Pulmonary artery endothelial cell (primary cell): ENCODE results near the gene FRS2. TPM values are rescaled to one million over a fixed set of nuclear protein-coding genes. Genes with fewer than 3 reads are reported as not detected.

Source experiments
- DNase-seq: peaks from one replicate; pipeline ENCODE4 v3.0.0-alpha.2; 2011; ENCODE audit warnings: low read depth, low spot score
- total RNA-seq: library from RNA; depleted of rRNA; stranded (reverse); fragments of >200 nt; gene quantifications from 2 replicates; pipeline ENCODE4 v1.2.3, GENCODE V29; 2014

FRS2 gene
- total RNA-seq, 1 donor from 2014 or later, result 17.9 TPM

DNA sequence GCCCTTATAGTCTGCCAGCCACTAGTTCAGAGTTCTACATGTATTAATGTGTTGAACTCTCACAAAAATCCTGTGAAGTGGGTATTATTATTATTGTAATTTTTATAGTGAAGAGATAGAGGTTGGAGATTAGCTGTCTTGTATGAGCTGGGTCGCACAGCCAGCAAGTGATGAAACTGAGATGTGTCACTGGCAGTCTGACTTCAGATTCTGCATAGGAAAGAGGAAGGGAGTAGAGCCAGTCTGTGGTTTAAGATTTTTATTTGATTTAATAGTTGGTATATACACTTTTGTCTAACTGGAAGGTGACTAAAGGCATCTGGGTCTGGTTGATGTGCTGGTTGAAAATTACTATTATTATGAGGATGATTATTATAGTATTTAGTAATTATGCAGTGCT is 5.8 kb upstream of the FRS2 start:
- no peak for DNase-seq

DNA sequence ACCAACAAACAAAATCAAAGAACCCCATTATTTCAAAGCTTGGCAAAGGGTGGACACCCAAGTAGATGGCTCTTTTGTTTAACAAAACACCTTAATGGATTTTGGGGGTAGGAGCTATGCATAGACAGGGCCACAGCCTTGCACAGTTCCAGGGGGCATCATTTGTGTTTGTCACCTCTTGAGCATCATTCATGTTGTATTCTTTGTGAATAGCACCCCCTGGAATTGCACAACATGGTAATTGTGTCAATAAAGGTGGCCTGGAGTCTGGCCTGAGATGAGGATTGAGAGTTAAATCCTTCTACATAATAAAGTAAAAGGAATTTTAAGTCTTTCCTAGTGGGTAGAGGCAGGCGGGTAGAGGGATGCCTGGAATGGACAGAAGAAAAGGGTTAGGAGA is 3.3 kb upstream of the FRS2 start:
- no peak for DNase-seq

DNA sequence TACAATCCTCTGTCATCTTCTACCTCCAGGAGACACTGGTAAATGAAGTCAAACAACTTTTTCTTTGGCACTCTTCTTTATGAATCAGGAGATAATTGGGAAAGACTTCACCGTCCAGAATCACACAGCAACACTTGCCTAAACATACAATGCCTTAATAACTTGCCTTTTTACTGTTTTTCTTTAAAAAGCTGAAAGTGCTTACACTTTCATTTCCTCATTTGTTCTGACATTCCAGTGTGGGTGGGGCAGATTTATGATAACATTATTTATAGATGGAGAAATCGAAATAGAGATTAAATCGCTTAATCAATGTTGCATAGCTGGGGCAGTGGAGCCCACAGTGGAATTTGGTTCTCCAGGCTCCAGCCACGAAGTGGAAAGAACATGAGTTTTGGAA is 2.8 kb upstream of the FRS2 start:
- DNase-seq, result no peak

DNA sequence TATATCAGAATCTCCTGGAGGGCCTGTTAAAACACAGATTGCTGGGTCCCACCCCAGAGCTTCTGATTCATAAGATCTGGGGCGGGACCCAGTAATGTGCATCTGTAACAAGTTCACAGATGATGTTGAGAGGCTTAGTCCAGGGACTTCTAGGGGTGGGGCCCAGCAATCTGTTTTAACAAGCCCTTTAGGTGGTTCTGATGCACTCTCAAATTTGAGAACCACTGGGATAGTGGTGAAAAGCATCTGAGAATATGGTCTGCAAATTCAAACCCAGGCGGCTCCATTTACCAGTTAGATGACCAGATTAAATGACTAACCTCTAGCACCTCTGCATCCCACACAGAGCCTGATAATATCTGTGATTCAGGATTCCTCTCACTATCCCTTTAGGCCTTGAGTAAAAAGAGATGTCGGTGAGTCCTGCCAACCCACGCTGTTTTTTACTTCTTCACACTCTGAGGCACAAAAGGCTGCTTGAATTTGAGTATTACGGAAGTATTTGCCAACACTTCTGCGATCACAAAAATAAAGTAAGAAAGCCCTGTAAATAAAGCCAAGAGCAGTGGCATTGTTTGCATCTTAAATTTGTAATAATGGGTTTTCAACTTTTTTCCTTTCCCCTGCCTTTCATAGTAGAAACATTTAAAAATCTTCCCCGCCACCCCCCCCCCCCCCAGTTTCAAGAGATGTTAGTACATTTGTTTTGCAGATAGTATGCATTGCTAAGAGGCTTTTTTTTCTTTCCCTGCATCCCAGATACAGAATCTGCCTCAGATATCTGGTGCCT is 1.8 kb upstream of the FRS2 start:
- no peak for DNase-seq

DNA sequence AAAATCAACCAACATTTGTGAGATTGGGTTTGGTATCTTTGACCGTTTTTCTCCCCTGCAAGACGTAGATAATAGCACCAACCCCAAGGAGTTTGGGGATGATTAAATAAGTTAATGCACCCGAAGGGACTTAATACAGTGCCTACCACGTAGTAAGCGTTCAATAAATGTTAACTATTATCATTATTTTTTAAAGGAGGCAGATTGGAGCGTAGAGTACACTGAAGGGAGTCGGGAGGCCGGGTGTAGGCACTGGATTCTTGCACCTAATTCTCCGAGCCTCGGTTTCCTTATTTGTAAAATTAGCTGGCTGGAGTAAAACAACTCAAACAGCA is 367 bp upstream of the FRS2 start:
- no peak for DNase-seq

DNA sequence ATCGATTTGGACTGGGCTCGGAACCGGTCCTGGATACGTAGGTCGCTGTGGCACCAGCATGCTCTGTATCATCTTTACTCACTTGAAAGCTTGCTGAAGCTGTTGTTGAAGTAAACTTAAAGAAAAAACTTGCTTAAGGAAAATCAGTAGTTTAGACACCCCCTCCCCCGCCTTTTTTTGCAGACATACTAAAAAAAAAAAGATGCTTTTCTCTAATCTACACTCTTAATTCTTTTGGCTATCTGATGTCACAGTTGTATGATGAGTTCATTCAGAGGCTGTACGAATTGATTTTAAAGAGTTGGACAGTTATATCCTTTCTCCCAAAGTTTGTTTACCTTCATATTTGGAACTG is 865 bp downstream of the FRS2 start:
- DNase-seq, result no peak

DNA sequence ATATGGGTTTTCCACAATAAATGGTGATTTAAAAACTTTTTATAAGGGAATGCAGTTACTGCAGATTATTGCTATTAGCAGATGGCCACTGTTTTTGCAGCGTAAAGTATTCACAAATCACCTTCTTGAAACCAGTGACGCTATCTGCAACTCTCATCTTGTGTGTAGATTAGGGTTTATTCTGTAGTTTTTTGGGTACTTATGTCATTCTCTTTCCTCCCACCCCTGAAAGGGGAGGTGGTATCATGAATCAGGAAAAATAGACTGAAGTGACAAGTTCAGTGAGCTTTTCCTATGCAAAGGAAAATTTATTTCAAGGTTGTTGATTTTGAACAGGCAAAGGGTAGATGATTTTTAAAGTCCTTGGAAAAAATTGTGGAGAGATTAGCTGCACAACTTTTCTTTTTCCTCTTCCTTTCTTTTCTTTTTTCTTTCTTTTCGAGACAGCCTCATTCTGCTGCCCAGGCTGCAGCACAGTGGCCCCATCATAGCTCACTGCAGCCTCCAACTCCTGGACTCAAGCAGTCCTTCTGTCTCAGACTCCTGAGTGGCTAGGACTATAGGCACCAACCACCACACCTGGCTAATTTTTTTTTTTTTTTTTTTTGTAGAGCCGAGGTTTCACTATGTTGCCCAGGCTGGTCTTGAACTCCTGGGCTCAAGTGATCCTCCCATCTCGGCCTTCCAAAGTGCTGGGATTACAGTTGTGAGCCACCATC is 1.6 kb downstream of the FRS2 start:
- no peak for DNase-seq

DNA sequence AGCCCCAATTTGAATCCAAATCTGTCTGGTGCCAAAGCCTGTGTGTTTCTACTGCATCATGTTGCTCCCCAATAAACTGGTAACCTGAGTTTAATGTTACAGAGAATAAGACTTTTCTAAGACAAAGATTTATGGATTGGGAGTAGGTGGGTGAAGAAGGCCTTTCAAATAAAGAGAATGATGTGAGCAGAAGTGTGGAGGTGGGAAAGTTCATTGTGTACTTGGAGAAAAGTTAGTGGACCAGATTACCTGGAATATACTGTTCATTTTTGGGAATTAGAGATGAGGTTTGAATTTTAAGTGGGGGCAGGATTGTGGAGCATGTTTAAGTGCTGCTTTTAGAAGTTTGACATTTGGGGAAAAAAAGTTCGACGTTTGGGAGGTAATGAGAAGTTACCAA is 3.1 kb downstream of the FRS2 start:
- DNase-seq, result no peak

DNA sequence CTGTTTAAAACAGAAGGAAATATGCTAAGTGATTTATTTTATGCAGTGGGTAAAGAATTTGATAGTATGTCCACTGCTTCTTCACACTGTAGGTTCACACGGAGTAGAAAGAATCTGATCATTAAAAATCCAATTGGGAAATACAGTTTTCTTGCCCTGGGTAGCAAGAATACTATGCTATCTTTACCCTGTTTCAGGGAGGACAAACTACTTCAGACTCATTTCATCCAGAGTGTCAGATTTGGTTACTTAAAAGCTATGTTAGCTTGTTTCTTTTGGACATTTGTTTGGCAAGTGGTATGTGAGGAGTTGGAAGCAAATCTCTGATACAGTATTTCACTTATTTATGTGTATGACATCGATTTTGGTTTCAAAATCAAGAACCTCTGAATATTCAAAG is 4.3 kb downstream of the FRS2 start:
- no peak for DNase-seq

DNA sequence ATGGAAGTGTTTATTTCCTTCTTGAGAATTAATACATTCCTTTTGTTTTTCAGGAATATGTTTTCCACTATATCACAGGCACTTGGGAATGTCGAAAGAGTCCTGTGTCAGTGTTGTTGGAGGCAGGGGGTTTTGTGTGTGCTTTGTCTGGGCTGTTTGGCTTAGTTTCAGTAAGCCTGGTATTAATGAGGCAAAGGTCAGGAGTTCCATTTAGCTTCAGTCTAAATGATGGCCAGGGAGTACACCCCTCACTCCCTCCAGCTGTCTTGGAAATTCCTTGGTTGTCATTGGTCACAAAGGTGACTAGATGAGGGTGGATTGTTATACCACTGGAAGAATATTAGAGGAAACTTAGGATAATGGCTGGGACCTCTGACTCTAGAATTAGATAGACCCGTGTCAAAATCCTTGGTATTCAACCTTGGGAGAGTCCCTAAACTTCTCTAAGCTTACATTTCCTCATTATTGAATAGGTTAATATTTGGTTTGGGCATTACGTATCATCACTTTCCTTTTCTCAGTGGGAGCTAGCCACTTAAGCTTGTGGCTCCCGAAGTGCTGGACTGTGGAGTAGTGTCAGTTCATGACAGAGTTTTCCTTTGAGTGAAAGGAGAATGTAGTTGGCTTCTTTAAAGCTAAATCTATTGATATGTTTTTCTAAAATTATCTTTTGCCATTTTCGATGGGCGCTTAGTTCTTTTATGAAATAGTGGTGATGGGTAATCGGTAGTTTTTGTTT is 5.2 kb downstream of the FRS2 start:
- peak; percentile 41 for DNase-seq

DNA sequence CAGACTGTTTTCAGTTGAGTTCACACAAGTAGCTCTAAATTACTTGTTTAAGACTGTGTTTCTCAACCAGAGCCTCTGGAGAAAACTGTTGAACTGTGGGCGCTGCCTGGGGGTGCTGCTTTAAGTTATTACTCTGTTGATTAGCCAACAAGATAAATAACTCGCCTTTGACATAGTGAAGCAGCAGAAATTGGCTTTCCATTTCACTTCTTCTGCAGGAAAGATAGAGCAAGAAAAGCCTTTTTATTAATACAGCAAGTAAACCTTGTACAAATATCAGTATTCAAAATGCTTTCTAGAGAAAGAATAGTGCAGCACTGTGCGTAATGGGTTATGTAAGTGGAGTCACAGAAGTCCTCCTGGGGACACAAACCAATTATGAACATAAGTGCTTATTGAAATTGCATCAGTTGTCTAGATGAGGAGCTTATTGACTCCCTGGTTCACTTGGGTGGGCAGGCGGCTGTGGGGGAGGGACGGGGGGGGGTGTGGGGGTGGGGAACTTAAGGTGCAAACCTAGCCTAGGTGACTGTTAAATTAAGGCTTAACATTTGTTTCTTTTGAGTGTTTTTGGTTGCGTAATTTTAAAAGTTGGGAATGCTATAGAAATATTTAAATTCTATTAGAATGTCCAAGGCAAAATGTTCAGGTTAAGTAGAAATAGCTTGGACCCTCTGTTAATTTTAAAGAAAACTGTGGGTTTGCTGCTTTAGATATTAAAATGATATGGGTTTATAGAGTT is 6.3 kb downstream of the FRS2 start:
- no peak for DNase-seq

DNA sequence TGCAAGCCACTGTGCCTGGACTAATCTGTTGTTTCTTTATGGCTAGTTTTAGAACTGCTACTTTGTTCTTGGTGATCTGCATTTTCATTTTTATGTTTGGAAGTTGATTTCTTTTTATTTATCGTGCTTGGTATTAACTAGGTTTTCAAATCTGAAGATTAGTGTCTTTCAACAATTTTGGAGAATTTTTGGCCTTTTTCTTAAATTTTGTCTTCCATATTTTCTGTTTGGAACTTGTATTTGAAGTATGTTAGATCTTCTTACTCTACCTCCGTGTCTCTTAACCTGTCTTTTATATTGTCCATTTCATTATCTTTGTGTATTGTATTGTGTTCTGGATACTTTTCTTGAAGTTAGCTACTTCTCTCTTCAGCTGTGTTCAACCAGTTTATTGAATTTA is 9.5 kb downstream of the FRS2 start:
- DNase-seq, result no peak

DNA sequence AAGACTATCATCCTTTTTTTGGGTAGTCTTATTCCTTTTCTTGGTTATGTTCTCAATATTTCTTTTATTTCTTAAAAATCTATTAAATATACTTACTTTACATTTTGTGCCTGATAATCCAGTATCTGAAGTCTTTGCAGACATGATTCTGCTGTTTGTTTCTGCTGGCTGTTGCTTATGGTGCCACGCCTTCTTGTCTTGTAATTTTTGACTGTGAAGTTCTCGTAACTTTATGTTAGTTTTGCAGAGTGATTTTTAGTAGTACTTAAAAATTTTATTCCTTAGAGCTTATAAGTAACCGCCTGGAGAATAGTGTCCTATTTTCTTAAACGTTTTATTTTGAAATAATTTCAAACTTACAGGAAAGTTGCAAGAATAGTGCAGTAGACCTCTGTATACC is 10.5 kb downstream of the FRS2 start:
- DNase-seq, result no peak

DNA sequence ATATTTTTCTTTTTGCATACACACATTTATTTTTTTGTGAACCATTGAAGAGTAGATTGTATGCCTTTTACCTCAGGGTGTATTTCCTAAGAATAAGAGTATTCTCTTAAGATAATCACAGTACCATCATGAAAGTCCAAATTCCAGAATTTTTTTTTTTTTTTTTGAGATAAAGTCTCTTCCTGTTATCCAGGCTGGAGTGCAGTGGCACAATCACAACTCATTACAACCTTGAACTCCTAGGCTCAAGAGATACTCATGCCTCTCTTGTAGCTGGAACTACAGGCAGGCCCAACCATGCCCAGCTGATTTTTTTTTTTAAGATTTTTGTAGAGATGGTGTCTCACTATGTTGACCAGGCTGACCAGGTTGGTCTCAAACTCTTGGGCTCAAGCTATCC is 10.9 kb downstream of the FRS2 start:
- no peak for DNase-seq

DNA sequence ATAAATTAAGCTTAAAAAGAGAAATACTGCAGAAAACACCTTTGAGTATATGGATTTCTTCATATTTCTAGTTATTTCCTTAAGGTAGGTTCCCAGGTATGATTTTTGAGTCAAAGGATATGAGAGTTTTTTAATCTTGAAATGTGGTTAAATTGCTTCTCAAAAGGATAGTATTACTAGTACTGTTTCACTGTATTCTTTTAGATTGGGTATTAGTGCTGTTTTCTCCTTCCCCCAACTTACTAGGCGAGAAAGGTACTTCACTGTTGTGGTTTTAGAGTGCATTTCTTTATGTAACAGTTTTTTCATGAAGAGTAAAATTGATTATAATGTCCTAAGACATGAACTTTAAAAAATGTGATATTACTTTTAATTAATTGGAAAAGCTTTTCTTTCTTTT is 13.5 kb downstream of the FRS2 start:
- DNase-seq, result no peak

DNA sequence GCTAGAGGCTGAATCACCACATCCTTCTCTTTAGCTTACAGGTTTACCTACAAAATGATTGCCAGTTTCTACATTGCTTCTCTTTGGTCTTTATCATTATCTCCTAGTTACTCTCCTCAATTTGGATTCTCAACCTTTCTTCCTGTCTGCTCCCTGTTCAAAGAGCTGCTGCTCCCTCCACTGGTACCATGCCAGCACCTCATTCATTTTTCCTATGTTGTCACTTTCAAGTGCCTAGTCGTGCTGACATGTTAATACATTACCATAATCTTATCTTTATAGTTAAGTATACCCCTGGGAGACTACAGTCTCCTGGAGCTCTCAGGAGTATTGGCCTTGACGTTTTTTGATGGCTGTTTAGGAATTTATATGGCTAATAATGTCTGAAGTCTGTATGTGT is 14.2 kb downstream of the FRS2 start:
- no peak for DNase-seq

DNA sequence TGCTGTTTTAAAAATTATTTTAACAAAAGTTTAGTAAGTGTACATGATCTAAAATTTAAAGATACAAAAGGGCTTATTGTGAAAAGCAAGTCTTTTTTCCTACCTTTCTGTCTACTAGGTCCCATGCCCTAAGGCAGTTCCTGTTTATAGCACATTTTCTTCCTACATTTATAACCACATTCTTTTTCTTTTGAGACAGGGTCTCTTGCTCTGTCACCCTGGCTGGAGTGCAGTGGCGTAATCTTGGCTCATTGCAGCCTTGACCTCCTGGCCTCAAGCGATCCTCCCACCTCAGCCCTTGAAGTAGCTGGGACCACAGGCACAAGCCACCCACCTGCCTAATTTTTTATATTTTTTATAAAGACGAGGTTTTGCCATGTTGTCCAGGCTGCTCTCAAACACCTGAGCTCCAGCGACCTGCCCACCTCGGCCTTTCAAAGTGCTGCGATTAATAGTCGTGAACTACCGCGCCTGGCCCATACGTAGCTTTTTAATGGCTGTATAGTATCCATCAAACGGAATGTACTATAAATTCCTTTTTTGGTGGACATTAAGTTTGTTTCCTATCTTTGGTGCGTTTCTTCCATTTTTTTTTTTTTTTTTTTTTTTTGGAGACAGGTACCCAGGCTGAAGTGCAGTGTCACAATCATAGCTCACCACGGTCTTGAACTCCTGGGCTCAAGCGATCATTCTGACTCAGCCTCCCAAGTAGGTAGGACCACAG is 20.9 kb downstream of the FRS2 start:
- no peak for DNase-seq

DNA sequence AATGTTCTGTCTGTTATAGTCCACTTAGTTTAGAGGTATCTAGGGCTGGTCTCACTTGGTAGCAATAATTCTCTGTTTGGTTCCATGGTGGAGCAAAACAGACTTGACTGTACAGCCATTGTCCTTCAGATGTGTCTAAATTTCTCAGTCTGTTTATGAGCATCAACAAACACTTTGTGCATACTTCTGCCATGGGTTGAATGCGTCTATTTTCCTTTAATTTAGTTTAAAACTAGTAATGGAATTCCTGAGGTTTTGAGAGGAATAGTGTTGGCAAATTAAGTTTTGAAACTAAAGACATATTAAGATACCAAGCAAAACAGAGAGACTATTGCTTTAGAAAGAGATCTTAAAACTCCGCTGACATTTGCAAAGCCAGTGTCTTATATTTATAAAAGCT is 22.6 kb downstream of the FRS2 start:
- DNase-seq, result no peak

DNA sequence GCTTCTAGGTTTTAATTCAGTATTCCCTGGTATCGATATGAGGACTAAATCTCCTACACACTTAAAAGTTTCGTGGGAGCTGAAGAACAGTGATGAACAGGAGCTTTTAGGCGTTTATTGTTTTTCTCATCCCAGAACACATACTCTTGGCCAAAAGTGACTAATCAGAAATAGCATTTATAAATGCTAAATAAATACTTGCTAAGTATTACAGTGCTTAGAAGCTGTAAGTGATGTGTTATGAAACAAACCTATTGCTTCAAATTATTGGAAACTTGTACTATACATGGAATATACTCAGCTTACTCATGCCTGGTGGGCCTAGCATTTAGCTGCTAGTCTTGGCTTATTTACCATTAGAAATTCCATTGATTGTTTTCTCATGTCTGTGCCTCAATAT is 24.9 kb downstream of the FRS2 start:
- no peak for DNase-seq

DNA sequence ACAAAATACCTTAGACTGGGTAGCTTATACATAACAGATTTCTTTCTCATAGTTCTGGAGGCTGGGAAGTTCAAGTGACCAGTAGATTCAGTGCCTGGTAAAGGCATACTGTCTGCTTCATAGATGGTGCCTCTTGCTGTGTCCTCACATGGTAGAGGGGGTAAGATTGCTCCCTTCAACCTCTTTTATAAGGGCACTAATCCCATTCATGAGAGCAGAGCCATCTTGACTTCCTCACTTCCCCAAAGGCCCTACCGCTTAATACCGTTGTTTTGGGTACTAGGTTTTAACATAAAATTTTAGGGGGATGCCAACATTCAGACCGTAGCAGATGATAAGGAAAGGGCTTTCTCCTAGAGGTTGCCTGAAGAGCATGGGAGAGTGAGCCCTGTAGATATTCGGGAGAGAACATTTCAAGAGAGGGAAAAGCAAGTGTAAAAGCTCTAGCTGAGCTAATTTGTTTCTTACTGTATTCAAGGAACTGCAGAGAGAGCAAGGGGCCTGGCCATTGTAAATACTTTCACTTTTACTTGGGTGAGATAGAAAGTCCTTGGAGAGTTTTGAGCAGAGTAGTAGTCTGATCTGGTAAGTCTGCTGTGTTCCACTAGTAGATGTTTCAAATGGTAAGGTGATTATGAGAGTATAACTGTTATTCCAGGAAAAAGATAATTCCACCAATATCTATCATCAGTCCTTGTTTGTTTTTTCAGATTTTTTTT is 27.3 kb downstream of the FRS2 start:
- no peak for DNase-seq

DNA sequence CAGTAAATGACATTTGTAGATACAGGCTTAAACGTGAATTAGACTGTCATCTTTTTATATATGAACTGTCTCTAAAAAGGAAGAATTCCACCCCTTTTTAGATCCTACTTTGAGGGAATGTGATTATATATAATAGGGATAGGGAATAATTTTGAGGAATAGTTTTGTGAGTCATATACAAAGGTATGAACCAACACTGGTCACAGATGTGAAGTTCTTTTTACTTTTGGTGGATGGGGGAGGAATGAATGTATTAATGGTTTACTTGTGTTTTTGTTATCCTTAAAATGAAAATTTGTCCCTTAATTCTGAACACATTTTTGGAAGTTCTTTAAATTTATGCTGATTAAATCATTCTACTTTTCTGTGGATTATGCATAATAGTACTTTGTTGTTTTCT is 30.4 kb downstream of the FRS2 start:
- DNase-seq, result no peak
